Neural progenitor cell (in vitro differentiated cells): ENCODE measurements around the gene EGFR. TPM values are rescaled to one million over a fixed set of nuclear protein-coding genes. Genes with fewer than 3 reads are reported as not detected.
A peak's percentile ranks its signal among the peaks of the same experiment; 100 is the strongest.

Source experiments
- DNase-seq: peaks from one replicate; pipeline ENCODE4 v3.0.0-alpha.2; 2016; ENCODE audit warnings: low spot score
- H2AFZ ChIP-seq: fragments of 200-600 bp; sonication (generic); replicated peaks from 2 replicates; pipeline ENCODE4 v1.6.1; 2016; ENCODE audit warnings: antibody characterized with exemption
- H3F3A ChIP-seq: fragments of 200-600 bp; sonication (generic); 2 replicates; pipeline ENCODE4 v1.6.1; 2016; ENCODE audit warnings: antibody characterized with exemption, low read depth
- H3K27ac ChIP-seq: fragments of 200-600 bp; sonication (generic); 2 replicates; pipeline ENCODE4 v1.5.1; 2016; ENCODE audit warnings: mild to moderate bottlenecking
- H3K27me3 ChIP-seq: fragments of 200-600 bp; sonication (generic); 2 replicates; pipeline ENCODE4 v1.6.1; 2016; ENCODE audit warnings: mild to moderate bottlenecking, moderate library complexity
- H3K36me3 ChIP-seq: fragments of 200-600 bp; sonication (generic); 2 replicates; pipeline ENCODE4 v1.5.1; 2016
- H3K4me1 ChIP-seq: fragments of 200-600 bp; sonication (generic); 2 replicates; pipeline ENCODE4 v1.6.1; 2016; ENCODE audit warnings: mixed run types
- H3K4me2 ChIP-seq: fragments of 200-600 bp; sonication (generic); 2 replicates; pipeline ENCODE4 v1.6.1; 2016
- H3K4me3 ChIP-seq: fragments of 200-600 bp; sonication (generic); 2 replicates; pipeline ENCODE4 v1.5.1; 2016
- H3K79me2 ChIP-seq: fragments of 200-600 bp; sonication (generic); 2 replicates; pipeline ENCODE4 v1.6.1; 2016; ENCODE audit warnings: low read depth
- H3K9ac ChIP-seq: fragments of 200-600 bp; sonication (generic); 2 replicates; pipeline ENCODE4 v1.6.1; 2016
- H3K9me3 ChIP-seq: fragments of 200-600 bp; sonication (generic); 2 replicates; pipeline ENCODE4 v1.5.1; 2016; ENCODE audit warnings: low read depth
- H4K20me1 ChIP-seq: fragments of 200-600 bp; sonication (generic); 2 replicates; pipeline ENCODE4 v1.6.1; 2016; ENCODE audit warnings: low read depth
- H3K27ac Mint-ChIP-seq: 3 replicates; pipeline ENCODE4 v1.8.0; 2021; ENCODE audit warnings: mixed read lengths
- H3K27me3 Mint-ChIP-seq: 2 replicates; pipeline ENCODE4 v1.8.0; 2022; ENCODE audit warnings: low read depth, mild to moderate bottlenecking, inconsistent platforms, moderate library complexity, mixed read lengths; ENCODE audit not compliant: insufficient read depth
- H3K36me3 Mint-ChIP-seq: 3 replicates; pipeline ENCODE4 v1.8.0; 2021; ENCODE audit warnings: mixed read lengths
- H3K4me1 Mint-ChIP-seq: 3 replicates; pipeline ENCODE4 v1.8.0; 2021; ENCODE audit warnings: mixed read lengths
- H3K4me3 Mint-ChIP-seq: 3 replicates; pipeline ENCODE4 v1.8.0; 2021; ENCODE audit warnings: mild to moderate bottlenecking, moderate library complexity, mixed read lengths
- H3K9me3 Mint-ChIP-seq: 3 replicates; pipeline ENCODE4 v1.8.0; 2020; ENCODE audit warnings: mixed read lengths
- CTCF ChIP-seq: fragments of 200-600 bp; sonication (generic); IDR thresholded peaks from 2 replicates; pipeline ENCODE4 v1.5.1; 2017; ENCODE audit warnings: antibody characterized with exemption, mild to moderate bottlenecking
- EZH2 ChIP-seq: fragments of 200-600 bp; sonication (generic); IDR thresholded peaks from 2 replicates; pipeline ENCODE4 v1.6.1; 2017; ENCODE audit warnings: antibody characterized with exemption, mild to moderate bottlenecking, moderate library complexity
- EZH2phosphoT487 ChIP-seq: fragments of 200-600 bp; sonication (generic); IDR thresholded peaks from 2 replicates; pipeline ENCODE4 v1.6.1; 2017; ENCODE audit warnings: antibody characterized with exemption
- total RNA-seq: library from RNA; depleted of rRNA; stranded (reverse); fragments of >200 nt; gene quantifications from 2 replicates; pipeline ENCODE4 v1.2.3, GENCODE V29; 2015; ENCODE audit warnings: low replicate concordance

The EGFR gene
- total RNA-seq, 1 donor from 2014 or later, result 4.6 TPM

- peaks cover 3% of the 10 kb centered on the region for H3K9me3 Mint-ChIP-seq
- Histone ChIP-seq H2AFZ (no peak overlapping the region), H4K20me1 (no peaks in the 10 kb centered on the region), H3K79me2 (no peaks in the 10 kb centered on the region), H3K4me2 (no peak overlapping the region), H3K4me3 (no peak overlapping the region), H3K4me1 (no peaks in the 10 kb centered on the region), H3K9ac (no peak overlapping the region), H3K36me3 (no peaks in the 10 kb centered on the region), H3F3A (peaks cover 4% of the 10 kb centered on the region), H3K9me3 (no peaks in the 10 kb centered on the region), H3K27ac (no peak overlapping the region), H3K27me3 (no peaks in the 10 kb centered on the region)
- no peaks in the 10 kb centered on the region for H3K27me3 Mint-ChIP-seq
- no peak overlapping the region for H3K4me3 Mint-ChIP-seq
- peaks cover 6% of the 10 kb centered on the region for H3K36me3 Mint-ChIP-seq
- no peak for DNase-seq
- H3K4me1 Mint-ChIP-seq, result peaks cover 16% of the 10 kb centered on the region
- TF ChIP-seq EZH2 (no peak), CTCF (no peak), EZH2phosphoT487 (no peak)
- H3K27ac Mint-ChIP-seq, result no peak overlapping the region
These were observed 122.1 kb downstream of the EGFR start for GRCh38 chr7:55140941-55141278.

GRCh38 chr7:55142919-55143600, 124.2 kb downstream of the EGFR start:
- Mint-ChIP-seq H3K27ac (no peak overlapping the region), H3K27me3 (no peaks in the 10 kb centered on the region), H3K4me1 (peaks cover 16% of the 10 kb centered on the region), H3K9me3 (peaks cover 3% of the 10 kb centered on the region), H3K4me3 (no peak overlapping the region), H3K36me3 (peaks cover 8% of the 10 kb centered on the region)
- H3K79me2 ChIP-seq, result no peaks in the 10 kb centered on the region
- H3K27ac ChIP-seq, result no peak overlapping the region
- no peak overlapping the region for H2AFZ ChIP-seq
- no peaks in the 10 kb centered on the region for H3K36me3 ChIP-seq
- no peaks in the 10 kb centered on the region for H4K20me1 ChIP-seq
- H3K4me3 ChIP-seq, result no peak overlapping the region
- TF ChIP-seq EZH2 (no peak), CTCF (no peak), EZH2phosphoT487 (no peak)
- no peaks in the 10 kb centered on the region for H3K4me1 ChIP-seq
- H3K9ac ChIP-seq, result no peak overlapping the region
- H3K27me3 ChIP-seq, result no peaks in the 10 kb centered on the region
- no peak for DNase-seq
- H3K4me2 ChIP-seq, result no peak overlapping the region
- peaks cover 4% of the 10 kb centered on the region for H3F3A ChIP-seq
- H3K9me3 ChIP-seq, result no peaks in the 10 kb centered on the region

GRCh38 chr7:55144333-55145317, 125.8 kb downstream of the EGFR start:
- Histone ChIP-seq H3F3A (peaks cover 4% of the 10 kb centered on the region), H3K4me1 (no peaks in the 10 kb centered on the region), H3K36me3 (no peaks in the 10 kb centered on the region), H3K4me2 (no peak overlapping the region), H3K9me3 (no peaks in the 10 kb centered on the region), H3K4me3 (no peak overlapping the region), H4K20me1 (no peaks in the 10 kb centered on the region), H3K27me3 (no peaks in the 10 kb centered on the region), H3K27ac (no peak overlapping the region), H3K9ac (no peak overlapping the region), H2AFZ (no peak overlapping the region), H3K79me2 (no peaks in the 10 kb centered on the region)
- H3K4me3 Mint-ChIP-seq, result no peak overlapping the region
- TF ChIP-seq CTCF, result peak; percentile 51
- no peak for TF ChIP-seq EZH2
- H3K36me3 Mint-ChIP-seq, result peaks cover 6% of the 10 kb centered on the region
- H3K9me3 Mint-ChIP-seq, result no peaks in the 10 kb centered on the region
- H3K4me1 Mint-ChIP-seq, result peaks cover 16% of the 10 kb centered on the region
- peak overlapping the region; percentile 40 for H3K27ac Mint-ChIP-seq
- no peaks in the 10 kb centered on the region for H3K27me3 Mint-ChIP-seq
- DNase-seq, result peak; percentile 35
